WTC11 (cell line): ENCODE data around the gene PRELID1.
"Not testable (repeated sequence)": the region's sequence is repeated elsewhere in the genome, so short reads cannot be mapped to it uniquely, and the experiment has no call there.

Source experiments
- ZNF317 ChIP-seq: sonication (generic); formaldehyde crosslinking; IDR thresholded peaks from 2 replicates; pipeline ENCODE4 v1.8.1; 2023; ENCODE audit warnings: low read depth, mild to moderate bottlenecking, moderate library complexity, missing genetic modification reagents, borderline replicate concordance
- TF ChIP-seq, protein P1 (sequence below): sonication (generic); formaldehyde crosslinking; IDR thresholded peaks from 2 replicates; pipeline ENCODE4 v1.8.1; 2022; ENCODE audit warnings: low read depth, missing genetic modification reagents, borderline replicate concordance
- TF ChIP-seq, protein P2 (sequence below): fragments of 200-600 bp; IDR thresholded peaks from 2 replicates; pipeline ENCODE4 v1.8.0; 2022; ENCODE audit warnings: antibody characterized with exemption
- TF ChIP-seq, protein P3 (sequence below): sonication (generic); formaldehyde crosslinking; IDR thresholded peaks from 2 replicates; pipeline ENCODE4 v1.8.1; 2023; ENCODE audit warnings: mild to moderate bottlenecking, missing genetic modification reagents
- TF ChIP-seq, protein P4 (sequence below): sonication (generic); formaldehyde crosslinking; IDR thresholded peaks from 2 replicates; pipeline ENCODE4 v1.8.1; 2022; ENCODE audit warnings: missing genetic modification reagents, borderline replicate concordance

GRCh38 chr5:177258711-177259110 lies 44.9 kb upstream of the PRELID1 start:
- TF ChIP-seq, protein P1, sequence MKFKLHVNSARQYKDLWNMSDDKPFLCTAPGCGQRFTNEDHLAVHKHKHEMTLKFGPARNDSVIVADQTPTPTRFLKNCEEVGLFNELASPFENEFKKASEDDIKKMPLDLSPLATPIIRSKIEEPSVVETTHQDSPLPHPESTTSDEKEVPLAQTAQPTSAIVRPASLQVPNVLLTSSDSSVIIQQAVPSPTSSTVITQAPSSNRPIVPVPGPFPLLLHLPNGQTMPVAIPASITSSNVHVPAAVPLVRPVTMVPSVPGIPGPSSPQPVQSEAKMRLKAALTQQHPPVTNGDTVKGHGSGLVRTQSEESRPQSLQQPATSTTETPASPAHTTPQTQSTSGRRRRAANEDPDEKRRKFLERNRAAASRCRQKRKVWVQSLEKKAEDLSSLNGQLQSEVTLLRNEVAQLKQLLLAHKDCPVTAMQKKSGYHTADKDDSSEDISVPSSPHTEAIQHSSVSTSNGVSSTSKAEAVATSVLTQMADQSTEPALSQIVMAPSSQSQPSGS, result not testable (repeated sequence)
- TF ChIP-seq, protein P2, sequence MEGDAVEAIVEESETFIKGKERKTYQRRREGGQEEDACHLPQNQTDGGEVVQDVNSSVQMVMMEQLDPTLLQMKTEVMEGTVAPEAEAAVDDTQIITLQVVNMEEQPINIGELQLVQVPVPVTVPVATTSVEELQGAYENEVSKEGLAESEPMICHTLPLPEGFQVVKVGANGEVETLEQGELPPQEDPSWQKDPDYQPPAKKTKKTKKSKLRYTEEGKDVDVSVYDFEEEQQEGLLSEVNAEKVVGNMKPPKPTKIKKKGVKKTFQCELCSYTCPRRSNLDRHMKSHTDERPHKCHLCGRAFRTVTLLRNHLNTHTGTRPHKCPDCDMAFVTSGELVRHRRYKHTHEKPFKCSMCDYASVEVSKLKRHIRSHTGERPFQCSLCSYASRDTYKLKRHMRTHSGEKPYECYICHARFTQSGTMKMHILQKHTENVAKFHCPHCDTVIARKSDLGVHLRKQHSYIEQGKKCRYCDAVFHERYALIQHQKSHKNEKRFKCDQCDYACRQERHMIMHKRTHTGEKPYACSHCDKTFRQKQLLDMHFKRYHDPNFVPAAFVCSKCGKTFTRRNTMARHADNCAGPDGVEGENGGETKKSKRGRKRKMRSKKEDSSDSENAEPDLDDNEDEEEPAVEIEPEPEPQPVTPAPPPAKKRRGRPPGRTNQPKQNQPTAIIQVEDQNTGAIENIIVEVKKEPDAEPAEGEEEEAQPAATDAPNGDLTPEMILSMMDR, result not testable (repeated sequence)
- TF ChIP-seq, protein P3, sequence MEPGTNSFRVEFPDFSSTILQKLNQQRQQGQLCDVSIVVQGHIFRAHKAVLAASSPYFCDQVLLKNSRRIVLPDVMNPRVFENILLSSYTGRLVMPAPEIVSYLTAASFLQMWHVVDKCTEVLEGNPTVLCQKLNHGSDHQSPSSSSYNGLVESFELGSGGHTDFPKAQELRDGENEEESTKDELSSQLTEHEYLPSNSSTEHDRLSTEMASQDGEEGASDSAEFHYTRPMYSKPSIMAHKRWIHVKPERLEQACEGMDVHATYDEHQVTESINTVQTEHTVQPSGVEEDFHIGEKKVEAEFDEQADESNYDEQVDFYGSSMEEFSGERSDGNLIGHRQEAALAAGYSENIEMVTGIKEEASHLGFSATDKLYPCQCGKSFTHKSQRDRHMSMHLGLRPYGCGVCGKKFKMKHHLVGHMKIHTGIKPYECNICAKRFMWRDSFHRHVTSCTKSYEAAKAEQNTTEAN (CRISPR knock-in tag), result not testable (repeated sequence)
- TF ChIP-seq, protein P4, sequence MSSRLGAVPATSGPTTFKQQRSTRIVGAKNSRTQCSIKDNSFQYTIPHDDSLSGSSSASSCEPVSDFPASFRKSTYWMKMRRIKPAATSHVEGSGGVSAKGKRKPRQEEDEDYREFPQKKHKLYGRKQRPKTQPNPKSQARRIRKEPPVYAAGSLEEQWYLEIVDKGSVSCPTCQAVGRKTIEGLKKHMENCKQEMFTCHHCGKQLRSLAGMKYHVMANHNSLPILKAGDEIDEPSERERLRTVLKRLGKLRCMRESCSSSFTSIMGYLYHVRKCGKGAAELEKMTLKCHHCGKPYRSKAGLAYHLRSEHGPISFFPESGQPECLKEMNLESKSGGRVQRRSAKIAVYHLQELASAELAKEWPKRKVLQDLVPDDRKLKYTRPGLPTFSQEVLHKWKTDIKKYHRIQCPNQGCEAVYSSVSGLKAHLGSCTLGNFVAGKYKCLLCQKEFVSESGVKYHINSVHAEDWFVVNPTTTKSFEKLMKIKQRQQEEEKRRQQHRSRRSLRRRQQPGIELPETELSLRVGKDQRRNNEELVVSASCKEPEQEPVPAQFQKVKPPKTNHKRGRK (CRISPR knock-in tag), result not testable (repeated sequence)
- not testable (repeated sequence) for TF ChIP-seq ZNF317 (CRISPR knock-in tag)
